KMS-11 (cell line): ENCODE measurements around the gene PLGRKT.

ENCODE experiments used
- H2AFZ ChIP-seq: fragments of 200-600 bp; sonication (generic); 2 replicates; pipeline ENCODE4 v1.6.1; 2016; ENCODE audit warnings: antibody characterized with exemption, mixed run types, low read depth
- H3K27ac ChIP-seq: fragments of 200-600 bp; sonication (generic); 2 replicates; pipeline ENCODE4 v1.6.1; 2016; ENCODE audit warnings: mild to moderate bottlenecking, mixed run types
- H3K27me3 ChIP-seq: fragments of 200-600 bp; sonication (generic); 2 replicates; pipeline ENCODE4 v1.6.1; 2017; ENCODE audit warnings: mild to moderate bottlenecking, low read depth, mixed run types, moderate library complexity; ENCODE audit not compliant: insufficient read depth
- H3K36me3 ChIP-seq: fragments of 200-600 bp; sonication (generic); 2 replicates; pipeline ENCODE4 v1.6.1; 2017; ENCODE audit warnings: mild to moderate bottlenecking, mixed run types; ENCODE audit not compliant: insufficient read depth
- H3K4me1 ChIP-seq: fragments of 200-600 bp; sonication (generic); 2 replicates; pipeline ENCODE4 v1.6.1; 2016; ENCODE audit warnings: mild to moderate bottlenecking, low read depth, mixed run types; ENCODE audit not compliant: poor library complexity, severe bottlenecking
- H3K4me2 ChIP-seq: fragments of 200-600 bp; sonication (generic); 2 replicates; pipeline ENCODE4 v1.7.0; 2016; ENCODE audit warnings: mild to moderate bottlenecking, mixed run types
- H3K4me3 ChIP-seq: fragments of 200-600 bp; sonication (generic); IDR thresholded peaks from 2 replicates; pipeline ENCODE4 v1.6.1; 2017; ENCODE audit warnings: low read depth, low read length, mixed read lengths; ENCODE audit not compliant: insufficient read depth
- H3K79me2 ChIP-seq: fragments of 200-600 bp; sonication (generic); 2 replicates; pipeline ENCODE4 v1.6.1; 2016; ENCODE audit warnings: low read depth, mixed run types; ENCODE audit not compliant: insufficient read depth
- H3K9ac ChIP-seq: fragments of 200-600 bp; sonication (generic); 2 replicates; pipeline ENCODE4 v1.6.1; 2016; ENCODE audit warnings: mild to moderate bottlenecking, mixed run types
- H4K20me1 ChIP-seq: fragments of 200-600 bp; sonication (generic); 2 replicates; pipeline ENCODE4 v1.6.1; 2016; ENCODE audit warnings: mild to moderate bottlenecking, mixed run types; ENCODE audit not compliant: insufficient read depth
- TF ChIP-seq, protein P1 (sequence below): fragments of 200-600 bp; sonication (generic); conservative IDR thresholded peaks from 2 replicates; pipeline ENCODE4 v1.6.1; 2017; ENCODE audit warnings: low read depth, mild to moderate bottlenecking, antibody characterized with exemption, low read length, moderate library complexity, mixed read lengths

PLGRKT gene

DNA sequence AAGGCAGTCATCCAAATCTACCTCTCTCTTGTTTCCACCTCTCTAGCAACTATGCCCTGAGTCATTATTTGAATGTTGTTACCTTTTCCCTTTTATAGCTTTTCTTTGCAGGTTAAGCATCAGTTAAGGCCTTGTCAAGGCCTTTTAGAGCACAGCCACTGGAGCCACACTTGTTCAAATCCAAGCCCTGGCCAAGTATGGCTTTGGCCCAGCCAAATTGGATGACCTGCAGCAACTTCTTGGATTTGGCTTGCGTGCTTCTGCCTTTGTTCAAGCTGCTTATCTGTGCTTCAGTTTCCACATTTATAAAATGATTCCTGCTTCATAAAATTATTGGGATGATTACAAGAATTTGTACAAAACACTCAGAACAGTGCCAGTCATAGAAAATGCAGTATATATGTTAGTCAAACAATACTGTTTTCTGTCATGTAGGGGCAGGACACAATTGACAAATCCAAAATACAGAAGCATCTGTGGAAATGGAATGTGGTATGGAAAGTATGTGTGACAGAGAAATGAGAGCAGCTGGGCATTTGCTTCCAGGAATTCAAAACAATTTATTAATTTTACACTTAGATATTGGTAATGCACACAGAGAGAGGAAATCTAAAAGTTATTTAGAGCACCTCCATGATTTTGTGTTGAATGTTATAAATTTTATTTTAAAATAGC lies 80.2 kb downstream of the PLGRKT start:
- no peaks in the 10 kb centered on the region for H3K27me3 ChIP-seq
- TF ChIP-seq, protein P1, sequence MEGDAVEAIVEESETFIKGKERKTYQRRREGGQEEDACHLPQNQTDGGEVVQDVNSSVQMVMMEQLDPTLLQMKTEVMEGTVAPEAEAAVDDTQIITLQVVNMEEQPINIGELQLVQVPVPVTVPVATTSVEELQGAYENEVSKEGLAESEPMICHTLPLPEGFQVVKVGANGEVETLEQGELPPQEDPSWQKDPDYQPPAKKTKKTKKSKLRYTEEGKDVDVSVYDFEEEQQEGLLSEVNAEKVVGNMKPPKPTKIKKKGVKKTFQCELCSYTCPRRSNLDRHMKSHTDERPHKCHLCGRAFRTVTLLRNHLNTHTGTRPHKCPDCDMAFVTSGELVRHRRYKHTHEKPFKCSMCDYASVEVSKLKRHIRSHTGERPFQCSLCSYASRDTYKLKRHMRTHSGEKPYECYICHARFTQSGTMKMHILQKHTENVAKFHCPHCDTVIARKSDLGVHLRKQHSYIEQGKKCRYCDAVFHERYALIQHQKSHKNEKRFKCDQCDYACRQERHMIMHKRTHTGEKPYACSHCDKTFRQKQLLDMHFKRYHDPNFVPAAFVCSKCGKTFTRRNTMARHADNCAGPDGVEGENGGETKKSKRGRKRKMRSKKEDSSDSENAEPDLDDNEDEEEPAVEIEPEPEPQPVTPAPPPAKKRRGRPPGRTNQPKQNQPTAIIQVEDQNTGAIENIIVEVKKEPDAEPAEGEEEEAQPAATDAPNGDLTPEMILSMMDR, result no peak
- no peak overlapping the region for H2AFZ ChIP-seq
- H3K4me2 ChIP-seq, result no peak overlapping the region
- no peak overlapping the region for H3K9ac ChIP-seq
- H3K4me3 ChIP-seq, result no peak overlapping the region
- no peaks in the 10 kb centered on the region for H3K36me3 ChIP-seq
- H4K20me1 ChIP-seq, result no peaks in the 10 kb centered on the region
- H3K4me1 ChIP-seq, result no peaks in the 10 kb centered on the region
- no peak overlapping the region for H3K27ac ChIP-seq
- H3K79me2 ChIP-seq, result no peaks in the 10 kb centered on the region

DNA sequence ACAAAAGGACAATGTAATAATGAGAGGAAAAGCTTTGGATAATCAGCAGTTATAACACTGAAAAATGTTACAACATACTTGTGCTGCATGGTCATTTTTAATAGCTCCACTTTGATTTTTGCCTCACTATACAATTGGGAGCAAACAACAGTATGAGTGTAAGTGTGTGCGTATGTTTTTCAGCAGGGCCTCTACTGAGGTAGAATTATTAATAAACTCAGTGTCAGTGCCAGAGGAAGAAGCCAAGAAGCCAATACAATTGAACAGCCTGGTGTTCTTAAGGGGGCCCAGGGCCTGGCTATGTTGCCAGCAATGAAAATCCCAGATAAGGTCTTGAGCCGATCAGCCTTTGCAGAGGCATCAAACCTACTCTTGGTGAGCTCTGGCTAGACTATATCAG lies 81.9 kb downstream of the PLGRKT start:
- no peak overlapping the region for H3K4me2 ChIP-seq
- no peak overlapping the region for H3K9ac ChIP-seq
- H4K20me1 ChIP-seq, result no peaks in the 10 kb centered on the region
- no peaks in the 10 kb centered on the region for H3K79me2 ChIP-seq
- no peaks in the 10 kb centered on the region for H3K27me3 ChIP-seq
- no peak overlapping the region for H3K27ac ChIP-seq
- H3K36me3 ChIP-seq, result no peaks in the 10 kb centered on the region
- no peaks in the 10 kb centered on the region for H3K4me1 ChIP-seq
- H3K4me3 ChIP-seq, result no peak overlapping the region
- TF ChIP-seq, protein P1, result no peak
- H2AFZ ChIP-seq, result no peak overlapping the region

DNA sequence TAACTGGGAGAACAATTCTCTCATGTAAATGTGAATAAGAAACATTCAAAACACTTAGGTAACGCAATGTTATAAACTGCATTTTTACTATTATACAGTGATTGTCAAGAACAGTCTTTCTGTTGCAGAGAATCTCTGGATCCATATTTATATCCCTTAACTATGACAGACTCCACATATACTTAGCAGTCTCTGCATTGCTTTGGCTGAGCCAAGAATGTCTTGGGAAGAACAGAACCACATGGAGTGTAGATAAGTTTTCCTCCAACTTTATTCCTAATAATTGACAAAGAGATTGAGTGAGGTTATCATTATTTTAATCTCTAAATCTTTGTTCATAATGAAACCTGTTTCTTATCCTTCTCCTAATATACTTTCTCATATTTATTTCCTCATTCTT lies 82.5 kb downstream of the PLGRKT start:
- Histone ChIP-seq H3K79me2 (no peaks in the 10 kb centered on the region), H3K4me3 (no peak overlapping the region), H3K36me3 (no peaks in the 10 kb centered on the region), H3K27ac (no peak overlapping the region), H3K4me2 (no peak overlapping the region), H2AFZ (no peak overlapping the region), H3K4me1 (no peaks in the 10 kb centered on the region), H3K27me3 (no peaks in the 10 kb centered on the region), H4K20me1 (no peaks in the 10 kb centered on the region), H3K9ac (no peak overlapping the region)
- TF ChIP-seq, protein P1, result no peak

DNA sequence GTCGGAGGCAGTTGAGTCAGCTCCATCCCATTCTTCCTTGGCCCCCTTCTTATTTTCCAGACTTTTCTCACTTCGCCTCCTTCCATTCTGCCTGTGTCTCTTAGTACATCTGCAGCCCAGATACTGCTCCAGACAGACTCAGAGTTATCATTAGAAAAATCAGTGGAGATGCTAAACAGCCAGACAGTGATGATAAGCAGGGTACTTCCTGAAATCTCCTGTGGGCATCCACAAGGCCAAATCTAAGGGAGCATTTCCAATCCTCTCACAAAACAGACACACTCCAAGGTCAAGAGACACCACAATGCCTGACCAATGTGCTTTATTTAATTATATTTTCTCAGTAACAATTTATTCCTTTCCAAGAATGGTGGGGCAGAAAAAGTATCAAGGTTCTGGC lies 83.5 kb downstream of the PLGRKT start:
- Histone ChIP-seq H3K4me3 (no peak overlapping the region), H3K27ac (no peak overlapping the region), H4K20me1 (no peaks in the 10 kb centered on the region), H3K4me1 (no peaks in the 10 kb centered on the region), H3K4me2 (no peak overlapping the region), H3K9ac (no peak overlapping the region), H3K36me3 (no peaks in the 10 kb centered on the region), H3K27me3 (no peaks in the 10 kb centered on the region), H3K79me2 (no peaks in the 10 kb centered on the region), H2AFZ (no peak overlapping the region)
- TF ChIP-seq, protein P1, result no peak
